Measurements from ENCODE around the gene MASTL.

Gene MASTL

DNA sequence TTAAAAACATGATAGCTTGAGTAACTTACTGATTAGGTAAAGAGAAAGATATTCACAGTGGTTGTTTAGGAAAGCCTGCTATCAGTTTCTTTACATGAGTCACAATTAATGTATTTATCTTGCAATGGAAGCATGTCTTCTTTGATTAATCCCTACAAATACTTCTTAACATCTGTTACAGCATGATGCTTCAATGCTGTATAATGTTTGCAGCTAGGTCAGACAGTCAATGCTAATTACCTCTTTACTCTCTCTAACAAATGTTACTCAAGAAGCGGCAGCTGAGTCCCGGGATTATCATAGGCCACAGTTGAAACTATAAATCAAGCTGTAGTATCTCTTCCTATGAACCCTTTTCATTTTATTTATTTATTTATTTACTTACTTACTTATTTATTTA lies 52.2 kb downstream of the MASTL start:
- TF ChIP-seq, protein P1, sequence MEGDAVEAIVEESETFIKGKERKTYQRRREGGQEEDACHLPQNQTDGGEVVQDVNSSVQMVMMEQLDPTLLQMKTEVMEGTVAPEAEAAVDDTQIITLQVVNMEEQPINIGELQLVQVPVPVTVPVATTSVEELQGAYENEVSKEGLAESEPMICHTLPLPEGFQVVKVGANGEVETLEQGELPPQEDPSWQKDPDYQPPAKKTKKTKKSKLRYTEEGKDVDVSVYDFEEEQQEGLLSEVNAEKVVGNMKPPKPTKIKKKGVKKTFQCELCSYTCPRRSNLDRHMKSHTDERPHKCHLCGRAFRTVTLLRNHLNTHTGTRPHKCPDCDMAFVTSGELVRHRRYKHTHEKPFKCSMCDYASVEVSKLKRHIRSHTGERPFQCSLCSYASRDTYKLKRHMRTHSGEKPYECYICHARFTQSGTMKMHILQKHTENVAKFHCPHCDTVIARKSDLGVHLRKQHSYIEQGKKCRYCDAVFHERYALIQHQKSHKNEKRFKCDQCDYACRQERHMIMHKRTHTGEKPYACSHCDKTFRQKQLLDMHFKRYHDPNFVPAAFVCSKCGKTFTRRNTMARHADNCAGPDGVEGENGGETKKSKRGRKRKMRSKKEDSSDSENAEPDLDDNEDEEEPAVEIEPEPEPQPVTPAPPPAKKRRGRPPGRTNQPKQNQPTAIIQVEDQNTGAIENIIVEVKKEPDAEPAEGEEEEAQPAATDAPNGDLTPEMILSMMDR (IDR thresholded peaks at IDR 0.05; ENCODE audit: low read depth, low read length), result no peak

DNA sequence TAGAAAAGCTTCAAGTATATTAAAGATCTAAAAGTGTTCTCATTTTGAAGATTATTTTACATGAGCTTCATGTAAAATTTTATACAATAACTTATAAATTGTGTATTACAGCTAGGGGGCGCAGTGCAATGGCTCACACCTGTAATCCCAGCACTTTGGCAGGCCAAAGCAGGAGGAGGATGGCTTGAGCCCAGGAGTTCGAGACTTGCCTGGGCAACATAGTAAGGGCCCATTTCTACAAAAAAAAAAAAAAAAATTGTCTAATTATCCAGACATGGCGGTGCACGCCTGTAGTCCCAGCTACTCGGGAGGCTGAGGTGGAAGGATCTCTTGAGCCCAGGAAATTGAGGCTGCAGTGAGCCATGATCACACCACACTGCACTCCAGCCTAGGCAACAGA lies 68.8 kb downstream of the MASTL start:
- no peak overlapping the region for H3K4me3 ChIP-seq (replicated peaks in 1 of 2; ENCODE audit: low read depth in 2 of 2, low read length in 2 of 2)
- DNase-seq (ENCODE audit: low read depth in 2 of 2), result peak; percentile 61 to 64
- TF ChIP-seq, protein P1 (IDR thresholded peaks at IDR 0.05; ENCODE audit: low read depth, low read length), result peak; percentile 53

More for the DNA sequence above, 52.2 kb downstream of the MASTL start:
- no peak overlapping the region for H3K4me3 ChIP-seq (replicated peaks in 1 of 2; ENCODE audit: low read depth in 2 of 2, low read length in 2 of 2)
- no peak for DNase-seq (ENCODE audit: low read depth in 2 of 2)

DNA sequence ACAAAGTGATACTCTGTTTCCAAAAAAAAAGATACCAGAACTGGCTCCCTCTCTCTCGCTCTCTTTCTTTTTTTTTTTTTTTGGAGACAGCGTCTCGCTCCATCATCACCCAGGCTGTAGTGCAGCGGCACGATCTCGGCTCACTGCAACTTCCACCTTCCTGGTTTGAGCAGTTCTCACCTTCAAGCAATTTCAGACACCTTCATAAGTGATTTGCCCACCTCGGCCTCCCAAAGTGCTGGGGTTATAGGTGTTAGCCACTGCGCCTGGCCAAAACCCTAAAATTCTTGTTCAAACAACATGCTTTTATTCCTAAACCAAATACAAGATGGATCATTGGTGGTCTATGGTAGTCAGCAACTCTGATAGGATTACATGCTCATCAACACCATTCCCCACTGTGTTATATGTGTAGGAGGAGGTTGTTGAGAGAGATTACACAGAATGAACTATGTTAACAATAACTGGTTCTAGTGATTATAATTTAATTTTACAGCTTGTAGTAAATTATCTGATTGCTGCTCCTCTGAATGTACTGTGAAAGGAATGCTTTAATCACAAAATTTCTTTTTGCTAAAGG lies 69.9 kb downstream of the MASTL start:
- no peak overlapping the region for H3K4me3 ChIP-seq (replicated peaks in 1 of 2; ENCODE audit: low read depth in 2 of 2, low read length in 2 of 2)
- no peak for DNase-seq (ENCODE audit: low read depth in 2 of 2)
- TF ChIP-seq, protein P1 (IDR thresholded peaks at IDR 0.05; ENCODE audit: low read depth, low read length), result no peak

DNA sequence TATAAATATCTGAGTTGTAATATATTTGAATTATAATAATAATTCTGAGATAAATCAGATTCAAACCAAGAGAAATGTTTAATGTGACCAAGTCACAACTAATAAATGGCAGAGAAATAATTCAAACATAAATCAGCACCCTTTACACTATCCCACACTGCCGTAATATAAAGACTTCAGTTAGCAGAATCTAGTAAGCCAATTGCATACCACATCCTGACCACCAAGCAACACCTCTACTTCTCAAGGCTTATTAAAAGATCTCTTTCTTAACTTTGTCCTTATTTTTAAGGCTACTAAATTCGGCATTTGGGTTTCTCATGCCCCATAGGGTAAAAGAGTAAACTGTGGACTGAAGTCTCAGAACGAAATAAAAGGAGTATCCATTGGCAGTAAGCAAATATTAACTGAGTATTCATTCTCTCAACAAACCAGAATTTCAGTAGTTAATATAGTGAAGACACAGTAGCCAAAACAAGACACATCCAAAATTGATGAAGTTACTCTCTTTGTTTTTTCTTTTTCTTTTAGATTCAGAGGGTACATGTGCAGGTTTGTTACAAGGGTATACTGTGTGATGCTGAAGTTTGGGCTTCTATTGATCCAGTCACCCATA lies 70.6 kb downstream of the MASTL start:
- no peak overlapping the region for H3K4me3 ChIP-seq (replicated peaks in 1 of 2; ENCODE audit: low read depth in 2 of 2, low read length in 2 of 2)
- TF ChIP-seq, protein P1 (IDR thresholded peaks at IDR 0.05; ENCODE audit: low read depth, low read length), result no peak
- DNase-seq (ENCODE audit: low read depth in 2 of 2), result no peak

DNA sequence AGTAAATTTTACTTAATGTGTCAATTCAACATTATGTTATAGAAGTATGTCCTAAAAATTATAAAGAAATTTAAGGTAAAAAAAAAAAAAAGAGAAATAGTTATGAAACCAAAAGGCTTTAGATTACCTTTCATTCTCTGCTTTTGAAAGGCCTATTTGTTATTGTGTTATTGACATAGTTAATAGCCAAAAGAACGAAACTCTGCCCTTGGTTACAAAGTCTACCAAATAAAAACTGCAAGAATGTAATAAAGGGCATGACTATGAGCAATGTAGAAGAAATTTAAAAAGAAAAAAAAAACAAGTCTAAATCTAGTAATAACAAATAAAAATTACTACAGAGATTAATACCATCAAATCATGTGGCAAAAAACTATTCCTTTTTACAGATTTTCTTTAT lies 74.9 kb downstream of the MASTL start:
- TF ChIP-seq, protein P1 (IDR thresholded peaks at IDR 0.05; ENCODE audit: low read depth, low read length), result no peak
- no peak for DNase-seq (ENCODE audit: low read depth in 2 of 2)
- H3K4me3 ChIP-seq (replicated peaks in 1 of 2; ENCODE audit: low read depth in 2 of 2, low read length in 2 of 2), result no peak overlapping the region

DNA sequence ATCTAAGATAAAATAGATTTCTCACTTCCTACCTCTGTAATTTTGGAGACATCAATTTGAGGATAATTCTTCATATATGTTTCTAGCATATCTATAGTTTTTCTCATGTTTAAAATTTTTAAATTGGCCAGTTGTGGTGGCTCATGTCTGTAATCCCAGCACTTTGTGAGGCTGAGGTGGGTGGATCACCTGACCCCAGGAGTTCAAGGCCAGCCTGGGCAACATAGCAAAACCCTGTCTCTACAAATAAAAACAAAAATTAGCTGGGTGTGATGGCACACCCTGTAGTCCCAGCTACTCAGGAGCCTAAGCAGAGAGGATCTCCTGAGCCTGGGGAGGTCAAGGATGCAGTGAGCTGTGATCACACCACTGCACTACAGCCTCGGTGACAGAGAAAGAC lies 80.6 kb downstream of the MASTL start:
- TF ChIP-seq, protein P1 (IDR thresholded peaks at IDR 0.05; ENCODE audit: low read depth, low read length), result no peak
- DNase-seq (ENCODE audit: low read depth in 2 of 2), result no peak
- H3K4me3 ChIP-seq (replicated peaks in 1 of 2; ENCODE audit: low read depth in 2 of 2, low read length in 2 of 2), result no peak overlapping the region

Data from cardiac fibroblast (primary cell).